ENCODE data around the gene SERPINA5. TPM values are rescaled to one million over a fixed set of nuclear protein-coding genes. Genes with fewer than 3 reads are reported as not detected.

The SERPINA5 gene
- total and polyA plus RNA-seq, 10 donors: 11.5 to 216 (median 135) TPM

- intact Hi-C loops (cut with DNase I; ENCODE audit: low total_unique reads): no loop called here
- Histone ChIP-seq H3K27me3 (replicated peaks in 1 of 7) (no peaks in the 10 kb centered on the region), H3K36me3 (no peaks in the 10 kb centered on the region), H3K9me3 (peaks cover 2 to 36% (median 29%) of the 10 kb centered on the region in 8 donors), H3K4me1 (no peaks in the 10 kb centered on the region), H3K27ac (no peak overlapping the region), H3K4me3 (no peak overlapping the region)
- 75 to 89% (median 84%) methylated on average over 19 to 20 of the region's 20 CpGs for WGBS, 5 donors
- TF ChIP-seq POLR2AphosphoS5 (IDR thresholded peaks at IDR 0.05) (no peak), POLR2A (IDR thresholded peaks at IDR 0.05) (no peak), CTCF (IDR thresholded peaks at IDR 0.05 in 8 of 11, conservative IDR thresholded peaks at IDR 0.05 in 3 of 11) (no peak)
- peak; percentile 44 for DNase-seq
Observed at GRCh38 chr14:94613720-94614644, 32.8 kb downstream of the SERPINA5 start.

- peak; percentile 34 for DNase-seq
- no peaks in the 10 kb centered on the region for H3K36me3 ChIP-seq
- H3K9me3 ChIP-seq: peaks cover 2 to 44% (median 36%) of the 10 kb centered on the region in 8 donors
- H3K4me1 ChIP-seq: no peaks in the 10 kb centered on the region
- intact Hi-C loops (cut with DNase I; ENCODE audit: low total_unique reads): no loop called here
- H3K4me3 ChIP-seq: no peak overlapping the region
- no peak overlapping the region for H3K27ac ChIP-seq
- TF ChIP-seq POLR2A (IDR thresholded peaks at IDR 0.05) (no peak), CTCF (IDR thresholded peaks at IDR 0.05 in 8 of 11, conservative IDR thresholded peaks at IDR 0.05 in 3 of 11) (no peak), POLR2AphosphoS5 (IDR thresholded peaks at IDR 0.05) (no peak)
- 90 to 94% (median 91%) methylated on average over 7 of the region's 7 CpGs for WGBS, 5 donors
- no peaks in the 10 kb centered on the region for H3K27me3 ChIP-seq (replicated peaks in 1 of 7)
Observed at GRCh38 chr14:94614802-94615201, 33.6 kb downstream of the SERPINA5 start.

GRCh38 chr14:94615254-94615653 is 34.0 kb downstream of the SERPINA5 start:
- DNase-seq: peak; percentile 38
- 65 to 97% (median 94%) methylated on average over 3 of the region's 3 CpGs for WGBS, 5 donors
- TF ChIP-seq POLR2AphosphoS5 (IDR thresholded peaks at IDR 0.05) (no peak), CTCF (IDR thresholded peaks at IDR 0.05 in 8 of 11, conservative IDR thresholded peaks at IDR 0.05 in 3 of 11) (no peak), POLR2A (IDR thresholded peaks at IDR 0.05) (no peak)
- H3K4me3 ChIP-seq: no peak overlapping the region
- intact Hi-C loops (cut with DNase I; ENCODE audit: low total_unique reads): no loop called here
- no peaks in the 10 kb centered on the region for H3K4me1 ChIP-seq
- peaks cover 2 to 48% (median 36%) of the 10 kb centered on the region in 8 donors for H3K9me3 ChIP-seq
- no peaks in the 10 kb centered on the region for H3K36me3 ChIP-seq
- H3K27me3 ChIP-seq (replicated peaks in 1 of 7): no peaks in the 10 kb centered on the region
- no peak overlapping the region for H3K27ac ChIP-seq

GRCh38 chr14:94615823-94616570 is 34.8 kb downstream of the SERPINA5 start:
- H3K36me3 ChIP-seq: no peaks in the 10 kb centered on the region
- no peak for TF ChIP-seq POLR2AphosphoS5 (IDR thresholded peaks at IDR 0.05)
- no peak for TF ChIP-seq CTCF (IDR thresholded peaks at IDR 0.05 in 8 of 11, conservative IDR thresholded peaks at IDR 0.05 in 3 of 11)
- no peak for TF ChIP-seq POLR2A (IDR thresholded peaks at IDR 0.05)
- H3K9me3 ChIP-seq: peaks cover 2 to 49% (median 36%) of the 10 kb centered on the region in 8 donors
- H3K4me3 ChIP-seq: no peak overlapping the region
- no peaks in the 10 kb centered on the region for H3K4me1 ChIP-seq
- no peak overlapping the region for H3K27ac ChIP-seq
- H3K27me3 ChIP-seq (replicated peaks in 1 of 7): no peaks in the 10 kb centered on the region
- peak; percentile 34 for DNase-seq
- whole genome bisulfite sequencing, 5 donors: 81 to 98% (median 90%) methylated on average over 8 of the region's 8 CpGs
- intact Hi-C loops (cut with DNase I; ENCODE audit: low total_unique reads): no loop called here
